ENCODE results near the gene CDC26. TPM values are rescaled to one million over a fixed set of nuclear protein-coding genes. Genes with fewer than 3 reads are reported as not detected.
"Not testable (repeated sequence)": the region's sequence is repeated elsewhere in the genome, so short reads cannot be mapped to it uniquely, and the experiment has no call there.

The CDC26 gene
- total RNA-seq, 1 experiment from 2014 or later: 32.4 TPM

DNA sequence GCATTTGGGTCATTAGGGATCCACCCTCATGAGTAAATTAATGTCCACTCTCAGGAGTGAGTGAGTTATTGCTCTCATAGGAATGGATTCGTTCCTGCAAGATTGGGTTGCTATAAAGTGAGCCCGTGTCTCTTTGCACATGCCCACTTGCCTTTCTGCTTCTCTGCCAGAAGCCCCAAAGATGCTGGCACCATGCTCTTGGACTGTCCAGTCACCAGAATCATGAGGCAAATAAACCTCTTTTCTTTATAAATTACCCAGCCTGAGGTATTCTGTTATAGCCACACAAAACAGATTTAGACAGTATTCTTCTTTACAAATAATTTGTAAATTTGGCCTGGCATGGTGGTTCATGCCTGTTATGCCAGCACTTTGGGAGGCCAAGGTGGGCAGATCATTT, 24.6 kb downstream of the CDC26 start:
- ATAC-seq: no peak
- Histone ChIP-seq H3K4me1 (ENCODE audit: insufficient read depth, low read length) (no peaks in the 10 kb centered on the region), H3K9me3 (ENCODE audit: low read length) (no peaks in the 10 kb centered on the region), H4K20me1 (ENCODE audit: low read length) (no peaks in the 10 kb centered on the region), H3F3A (ENCODE audit: low read length, unreplicated experiment) (no peaks in the 10 kb centered on the region), H3K79me2 (ENCODE audit: low read length) (no peaks in the 10 kb centered on the region), H3K4me2 (ENCODE audit: low read length) (no peak overlapping the region), H2AFZ (ENCODE audit: low read length) (no peak overlapping the region), H3K27me3 (ENCODE audit: low read length) (no peaks in the 10 kb centered on the region), H3K9me2 (replicated peaks; ENCODE audit: low read length) (no peaks in the 10 kb centered on the region), H3K4me3 (ENCODE audit: low read length) (no peak overlapping the region), H3K9ac (ENCODE audit: low read length) (no peak overlapping the region), H3K36me3 (ENCODE audit: low read depth, low read length) (no peaks in the 10 kb centered on the region), H3K27ac (ENCODE audit: low read length) (no peak overlapping the region)
- no TSS peak for BruUV-seq (replicated peaks)
- intact Hi-C loops (cut with micrococcal nuclease): no loop called here
- TF ChIP-seq EZH2phosphoT487 (IDR thresholded peaks at IDR 0.05; ENCODE audit: borderline replicate concordance, low read length) (no peak), EZH2 (IDR thresholded peaks at IDR 0.05; ENCODE audit: low read length, unreplicated experiment) (no peak)
- TF ChIP-seq, protein P1, sequence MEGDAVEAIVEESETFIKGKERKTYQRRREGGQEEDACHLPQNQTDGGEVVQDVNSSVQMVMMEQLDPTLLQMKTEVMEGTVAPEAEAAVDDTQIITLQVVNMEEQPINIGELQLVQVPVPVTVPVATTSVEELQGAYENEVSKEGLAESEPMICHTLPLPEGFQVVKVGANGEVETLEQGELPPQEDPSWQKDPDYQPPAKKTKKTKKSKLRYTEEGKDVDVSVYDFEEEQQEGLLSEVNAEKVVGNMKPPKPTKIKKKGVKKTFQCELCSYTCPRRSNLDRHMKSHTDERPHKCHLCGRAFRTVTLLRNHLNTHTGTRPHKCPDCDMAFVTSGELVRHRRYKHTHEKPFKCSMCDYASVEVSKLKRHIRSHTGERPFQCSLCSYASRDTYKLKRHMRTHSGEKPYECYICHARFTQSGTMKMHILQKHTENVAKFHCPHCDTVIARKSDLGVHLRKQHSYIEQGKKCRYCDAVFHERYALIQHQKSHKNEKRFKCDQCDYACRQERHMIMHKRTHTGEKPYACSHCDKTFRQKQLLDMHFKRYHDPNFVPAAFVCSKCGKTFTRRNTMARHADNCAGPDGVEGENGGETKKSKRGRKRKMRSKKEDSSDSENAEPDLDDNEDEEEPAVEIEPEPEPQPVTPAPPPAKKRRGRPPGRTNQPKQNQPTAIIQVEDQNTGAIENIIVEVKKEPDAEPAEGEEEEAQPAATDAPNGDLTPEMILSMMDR (conservative IDR thresholded peaks at IDR 0.05; ENCODE audit: low read depth, low read length): no peak
- CTCF ChIA-PET: no interaction called here
- POLR2A ChIA-PET (ENCODE audit: unreplicated experiment): no interaction called here
- DNase-seq: no peak

DNA sequence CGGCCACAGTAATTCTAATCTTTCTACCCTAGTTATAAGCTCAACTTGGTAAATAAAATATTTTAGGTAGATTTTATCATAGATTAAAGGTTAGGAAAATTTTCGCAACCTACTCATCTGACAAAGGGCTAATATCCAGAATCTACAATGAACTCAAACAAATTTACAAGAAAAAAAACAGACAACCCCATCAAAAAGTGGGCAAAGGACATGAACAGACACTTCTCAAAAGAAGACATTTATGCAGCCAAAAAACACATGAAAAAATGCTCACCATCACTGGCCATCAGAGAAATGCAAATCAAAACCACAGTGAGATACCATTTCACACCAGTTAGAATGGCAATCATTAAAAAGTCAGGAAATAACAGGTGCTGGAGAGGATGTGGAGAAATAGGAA, 25.7 kb downstream of the CDC26 start:
- not testable (repeated sequence) for BruUV-seq (replicated peaks); H3K27me3 ChIP-seq (ENCODE audit: low read length)
- POLR2A ChIA-PET (ENCODE audit: unreplicated experiment): interaction anchor here (0.5 kb wide), 1 partner anchor 76 kb away, joined by 3 read pairs; no protein-coding TSS in a partner anchor

DNA sequence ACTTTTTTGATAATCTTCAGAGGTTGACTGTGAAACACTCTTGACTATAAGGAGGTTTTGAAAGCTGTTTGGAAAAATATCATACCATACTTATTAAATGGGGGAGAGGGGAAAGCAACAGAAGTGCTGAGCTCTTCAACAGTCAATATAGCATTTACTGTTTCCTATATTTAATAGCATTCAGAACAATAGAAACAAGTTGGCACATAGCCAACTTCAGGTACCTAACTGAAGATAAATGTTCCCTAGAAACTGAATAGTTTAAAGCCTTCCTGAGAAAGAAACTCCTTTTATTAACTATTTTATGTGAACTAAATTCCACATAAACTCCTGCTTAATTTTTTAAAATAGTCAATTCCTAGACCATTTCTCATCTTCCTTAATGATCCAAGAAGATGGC, 27.7 kb downstream of the CDC26 start:
- H3K79me2 ChIP-seq (ENCODE audit: low read length): no peaks in the 10 kb centered on the region
- H3K4me3 ChIP-seq (ENCODE audit: low read length): no peak overlapping the region
- intact Hi-C loops (cut with micrococcal nuclease): no loop called here
- H3K4me2 ChIP-seq (ENCODE audit: low read length): no peak overlapping the region
- H3K36me3 ChIP-seq (ENCODE audit: low read depth, low read length): no peaks in the 10 kb centered on the region
- TF ChIP-seq EZH2 (IDR thresholded peaks at IDR 0.05; ENCODE audit: low read length, unreplicated experiment) (no peak), EZH2phosphoT487 (IDR thresholded peaks at IDR 0.05; ENCODE audit: borderline replicate concordance, low read length) (no peak)
- TF ChIP-seq, protein P1 (conservative IDR thresholded peaks at IDR 0.05; ENCODE audit: low read depth, low read length): no peak
- no peaks in the 10 kb centered on the region for H3F3A ChIP-seq (ENCODE audit: low read length, unreplicated experiment)
- no peak for DNase-seq
- no peaks in the 10 kb centered on the region for H3K9me3 ChIP-seq (ENCODE audit: low read length)
- no peak overlapping the region for H2AFZ ChIP-seq (ENCODE audit: low read length)
- ChIA-PET CTCF (no interaction called here), POLR2A (ENCODE audit: unreplicated experiment) (no interaction called here)
- no peaks in the 10 kb centered on the region for H4K20me1 ChIP-seq (ENCODE audit: low read length)
- H3K27ac ChIP-seq (ENCODE audit: low read length): no peak overlapping the region
- no peak for ATAC-seq
- BruUV-seq (replicated peaks): no TSS peak
- H3K9ac ChIP-seq (ENCODE audit: low read length): no peak overlapping the region
- no peaks in the 10 kb centered on the region for H3K4me1 ChIP-seq (ENCODE audit: insufficient read depth, low read length)
- no peaks in the 10 kb centered on the region for H3K27me3 ChIP-seq (ENCODE audit: low read length)
- H3K9me2 ChIP-seq (replicated peaks; ENCODE audit: low read length): no peaks in the 10 kb centered on the region

More for the DNA sequence above, 25.7 kb downstream of the CDC26 start:
- H3K9me2 ChIP-seq (replicated peaks; ENCODE audit: low read length); H3K27ac ChIP-seq (ENCODE audit: low read length); H3K4me1 ChIP-seq (ENCODE audit: insufficient read depth, low read length); H3K9me3 ChIP-seq (ENCODE audit: low read length); intact Hi-C loops (cut with micrococcal nuclease); H3K4me2 ChIP-seq (ENCODE audit: low read length); H3K36me3 ChIP-seq (ENCODE audit: low read depth, low read length); H4K20me1 ChIP-seq (ENCODE audit: low read length); ATAC-seq; H3K9ac ChIP-seq (ENCODE audit: low read length); H2AFZ ChIP-seq (ENCODE audit: low read length); DNase-seq; H3K4me3 ChIP-seq (ENCODE audit: low read length); H3K79me2 ChIP-seq (ENCODE audit: low read length); H3F3A ChIP-seq (ENCODE audit: low read length, unreplicated experiment): not testable (repeated sequence)
- CTCF ChIA-PET: interaction anchor here (0.5 kb wide), 1 partner anchor 12 kb away, joined by 3 read pairs; no protein-coding TSS in a partner anchor

Measured in PC-3 (cell line).